ENCODE results near the gene ALOX5AP. TPM values are rescaled to one million over a fixed set of nuclear protein-coding genes. Genes with fewer than 3 reads are reported as not detected.

Gene ALOX5AP
- total and polyA plus RNA-seq, 4 experiments from 2014 or later = 53.7 to 569 (median 215) TPM

- H3K9me3 ChIP-seq (ENCODE audit: control insufficient read depth in 1 of 2, low read length in 2 of 2) = no peaks in the 10 kb centered on the region
- H3K4me1 ChIP-seq (ENCODE audit: insufficient read depth, low read length) = no peaks in the 10 kb centered on the region
- POLR2A ChIA-PET (ENCODE audit: partially characterized antibody) = no interaction called here
- H3K27me3 ChIP-seq (ENCODE audit: insufficient read depth, low read length) = no peaks in the 10 kb centered on the region
- DNase-seq = no peak
- CTCF ChIA-PET (ENCODE audit: partially characterized antibody) = no interaction called here
- intact Hi-C loops (cut with micrococcal nuclease) = no loop called here
- Mint-ChIP-seq H3K36me3 (no peaks in the 10 kb centered on the region), H3K9me3 (no peaks in the 10 kb centered on the region), H3K4me3 (no peak overlapping the region), H3K27me3 (peaks cover 0 to 3% of the 10 kb centered on the region in 2 donors), H3K27ac (no peak overlapping the region), H3K4me1 (peaks cover 0 to 3% (median under 1%) of the 10 kb centered on the region in 4 donors)
- no peaks in the 10 kb centered on the region for H3K36me3 ChIP-seq (ENCODE audit: insufficient read depth, low read length)
- no peak overlapping the region for H3K4me3 ChIP-seq (ENCODE audit: low read length in 2 of 2)
- no peak overlapping the region for H3K27ac ChIP-seq (ENCODE audit: low read depth, low read length)
These were observed 20.0 kb upstream of the ALOX5AP start for GRCh38 chr13:30715372-30715756.

GRCh38 chr13:30715837-30716236, 19.5 kb upstream of the ALOX5AP start:
- no peak overlapping the region for H3K4me3 Mint-ChIP-seq

GRCh38 chr13:30718661-30719524, 16.4 kb upstream of the ALOX5AP start:
- H3K36me3 Mint-ChIP-seq = no peaks in the 10 kb centered on the region
- H3K4me1 Mint-ChIP-seq = peaks cover 0 to 8% (median 4%) of the 10 kb centered on the region in 4 donors
- POLR2A ChIA-PET (ENCODE audit: partially characterized antibody) = interaction anchor here (1.5 kb wide), 1 partner anchor 21 kb away, joined by 5 read pairs; no protein-coding TSS in a partner anchor
- H3K27ac Mint-ChIP-seq = no peak overlapping the region
- H3K27me3 ChIP-seq (ENCODE audit: insufficient read depth, low read length) = no peaks in the 10 kb centered on the region
- no peak overlapping the region for H3K27ac ChIP-seq (ENCODE audit: low read depth, low read length)
- intact Hi-C loops (cut with micrococcal nuclease) = no loop called here
- no peak overlapping the region for H3K4me3 ChIP-seq (ENCODE audit: low read length in 2 of 2)
- no peak for DNase-seq
- no peak overlapping the region for H3K4me3 Mint-ChIP-seq
- no peaks in the 10 kb centered on the region for H3K9me3 ChIP-seq (ENCODE audit: control insufficient read depth in 1 of 2, low read length in 2 of 2)
- no peaks in the 10 kb centered on the region for H3K4me1 ChIP-seq (ENCODE audit: insufficient read depth, low read length)
- no peaks in the 10 kb centered on the region for H3K9me3 Mint-ChIP-seq
- no peaks in the 10 kb centered on the region for H3K36me3 ChIP-seq (ENCODE audit: insufficient read depth, low read length)
- CTCF ChIA-PET (ENCODE audit: partially characterized antibody) = interaction anchor here (1.0 kb wide), 1 partner anchor 14 kb away, joined by 3 read pairs; no protein-coding TSS in a partner anchor
- peaks cover 0 to 3% of the 10 kb centered on the region in 2 donors for H3K27me3 Mint-ChIP-seq

More at GRCh38 chr13:30715837-30716236, 19.5 kb upstream of the ALOX5AP start:
- POLR2A ChIA-PET (ENCODE audit: partially characterized antibody) = no interaction called here
- Histone ChIP-seq H3K4me1 (ENCODE audit: insufficient read depth, low read length) (no peaks in the 10 kb centered on the region), H3K36me3 (ENCODE audit: insufficient read depth, low read length) (no peaks in the 10 kb centered on the region), H3K27ac (ENCODE audit: low read depth, low read length) (no peak overlapping the region), H3K4me3 (ENCODE audit: low read length in 2 of 2) (no peak overlapping the region), H3K9me3 (ENCODE audit: control insufficient read depth in 1 of 2, low read length in 2 of 2) (no peaks in the 10 kb centered on the region), H3K27me3 (ENCODE audit: insufficient read depth, low read length) (no peaks in the 10 kb centered on the region)
- H3K27me3 Mint-ChIP-seq = peaks cover 0 to 3% of the 10 kb centered on the region in 2 donors
- no peaks in the 10 kb centered on the region for H3K36me3 Mint-ChIP-seq
- H3K4me1 Mint-ChIP-seq = peaks cover 0 to 5% (median 2%) of the 10 kb centered on the region in 4 donors
- intact Hi-C loops (cut with micrococcal nuclease) = no loop called here
- no peak overlapping the region for H3K27ac Mint-ChIP-seq
- CTCF ChIA-PET (ENCODE audit: partially characterized antibody) = no interaction called here
- no peak for DNase-seq
- H3K9me3 Mint-ChIP-seq = no peaks in the 10 kb centered on the region

DNA sequence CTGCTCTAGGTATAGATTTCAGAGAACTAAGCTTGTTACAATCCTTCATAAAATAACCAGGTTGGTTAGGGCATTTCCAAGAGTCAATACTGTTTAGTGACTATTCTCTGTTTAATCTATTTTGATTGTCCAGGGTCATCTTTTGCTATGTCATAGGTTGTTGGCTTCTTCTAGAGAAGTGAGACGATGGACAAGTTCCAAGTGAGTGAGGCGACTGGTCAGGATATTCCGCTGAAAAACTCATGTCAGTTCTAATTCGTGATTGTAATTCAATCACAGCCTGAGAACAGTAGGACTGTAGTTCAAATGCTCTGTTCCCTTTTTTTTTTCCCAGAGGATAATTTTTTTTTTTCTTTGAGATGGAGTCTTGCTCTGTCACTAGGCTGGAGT, 15.8 kb upstream of the ALOX5AP start:
- CTCF ChIA-PET (ENCODE audit: partially characterized antibody) = no interaction called here

GRCh38 chr13:30720172-30720869, 15.0 kb upstream of the ALOX5AP start:
- Mint-ChIP-seq H3K36me3 (no peaks in the 10 kb centered on the region), H3K27me3 (peaks cover 0 to 3% of the 10 kb centered on the region in 2 donors), H3K9me3 (no peaks in the 10 kb centered on the region), H3K27ac (no peak overlapping the region), H3K4me3 (no peak overlapping the region), H3K4me1 (peaks cover 0 to 8% (median 4%) of the 10 kb centered on the region in 4 donors)
- POLR2A ChIA-PET (ENCODE audit: partially characterized antibody) = no interaction called here
- intact Hi-C loops (cut with micrococcal nuclease) = no loop called here
- no peak for DNase-seq
- CTCF ChIA-PET (ENCODE audit: partially characterized antibody) = no interaction called here
- Histone ChIP-seq H3K36me3 (ENCODE audit: insufficient read depth, low read length) (no peaks in the 10 kb centered on the region), H3K27ac (ENCODE audit: low read depth, low read length) (no peak overlapping the region), H3K4me3 (ENCODE audit: low read length in 2 of 2) (no peak overlapping the region), H3K27me3 (ENCODE audit: insufficient read depth, low read length) (no peaks in the 10 kb centered on the region), H3K9me3 (ENCODE audit: control insufficient read depth in 1 of 2, low read length in 2 of 2) (no peaks in the 10 kb centered on the region), H3K4me1 (ENCODE audit: insufficient read depth, low read length) (no peaks in the 10 kb centered on the region)

More for the DNA sequence above, 15.8 kb upstream of the ALOX5AP start:
- no peak overlapping the region for H3K4me3 ChIP-seq (ENCODE audit: low read length in 2 of 2)
- no peaks in the 10 kb centered on the region for H3K27me3 ChIP-seq (ENCODE audit: insufficient read depth, low read length)
- POLR2A ChIA-PET (ENCODE audit: partially characterized antibody) = interaction anchor here (1.5 kb wide), 1 partner anchor 20 kb away, joined by 5 read pairs; no protein-coding TSS in a partner anchor
- intact Hi-C loops (cut with micrococcal nuclease) = no loop called here
- Mint-ChIP-seq H3K4me3 (no peak overlapping the region), H3K36me3 (no peaks in the 10 kb centered on the region), H3K27ac (no peak overlapping the region), H3K9me3 (no peaks in the 10 kb centered on the region), H3K4me1 (peaks cover 0 to 8% (median 4%) of the 10 kb centered on the region in 4 donors), H3K27me3 (peaks cover 0 to 3% of the 10 kb centered on the region in 2 donors)
- H3K4me1 ChIP-seq (ENCODE audit: insufficient read depth, low read length) = no peaks in the 10 kb centered on the region
- no peaks in the 10 kb centered on the region for H3K9me3 ChIP-seq (ENCODE audit: control insufficient read depth in 1 of 2, low read length in 2 of 2)
- no peak overlapping the region for H3K27ac ChIP-seq (ENCODE audit: low read depth, low read length)
- H3K36me3 ChIP-seq (ENCODE audit: insufficient read depth, low read length) = no peaks in the 10 kb centered on the region
- DNase-seq = no peak

DNA sequence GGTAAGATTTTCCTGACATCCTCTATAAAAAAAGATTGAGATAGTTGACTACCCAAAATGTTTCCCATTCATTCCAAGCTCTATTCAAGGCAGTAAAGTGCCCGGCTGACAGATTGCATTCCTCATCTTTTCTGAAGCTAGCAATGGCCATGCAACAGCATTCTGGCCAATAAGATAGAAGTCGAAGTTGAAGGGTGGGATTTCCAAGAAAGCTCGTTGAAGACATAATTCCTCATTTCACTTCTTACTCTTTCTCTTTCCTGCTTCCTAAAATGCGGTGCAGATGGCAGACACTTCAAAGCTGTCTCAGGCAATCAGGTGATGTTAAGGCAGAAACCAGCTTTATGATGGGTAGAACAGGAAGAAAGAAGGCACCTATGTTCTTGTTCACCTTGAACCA, 13.4 kb upstream of the ALOX5AP start:
- Mint-ChIP-seq H3K36me3 (no peaks in the 10 kb centered on the region), H3K27ac (peak overlapping the region in 1 of 7 donors; percentile 18), H3K9me3 (no peaks in the 10 kb centered on the region), H3K4me1 (peaks cover 0 to 8% (median 4%) of the 10 kb centered on the region in 4 donors), H3K4me3 (no peak overlapping the region), H3K27me3 (peaks cover 0 to under 1% of the 10 kb centered on the region in 2 donors)
- DNase-seq = no peak
- H3K4me1 ChIP-seq (ENCODE audit: insufficient read depth, low read length) = no peaks in the 10 kb centered on the region
- ChIA-PET POLR2A (ENCODE audit: partially characterized antibody) (no interaction called here), CTCF (ENCODE audit: partially characterized antibody) (no interaction called here)
- no peaks in the 10 kb centered on the region for H3K36me3 ChIP-seq (ENCODE audit: insufficient read depth, low read length)
- no peaks in the 10 kb centered on the region for H3K9me3 ChIP-seq (ENCODE audit: control insufficient read depth in 1 of 2, low read length in 2 of 2)
- H3K27ac ChIP-seq (ENCODE audit: low read depth, low read length) = no peak overlapping the region
- intact Hi-C loops (cut with micrococcal nuclease) = no loop called here
- no peak overlapping the region for H3K4me3 ChIP-seq (ENCODE audit: low read length in 2 of 2)
- H3K27me3 ChIP-seq (ENCODE audit: insufficient read depth, low read length) = no peaks in the 10 kb centered on the region

GRCh38 chr13:30722361-30722760, 13.0 kb upstream of the ALOX5AP start:
- ChIA-PET CTCF (ENCODE audit: partially characterized antibody) (no interaction called here), POLR2A (ENCODE audit: partially characterized antibody) (no interaction called here)
- H3K4me3 Mint-ChIP-seq = no peak overlapping the region
- Histone ChIP-seq H3K36me3 (ENCODE audit: insufficient read depth, low read length) (no peaks in the 10 kb centered on the region), H3K4me3 (ENCODE audit: low read length in 2 of 2) (no peak overlapping the region), H3K9me3 (ENCODE audit: control insufficient read depth in 1 of 2, low read length in 2 of 2) (no peaks in the 10 kb centered on the region), H3K27ac (ENCODE audit: low read depth, low read length) (no peak overlapping the region), H3K27me3 (ENCODE audit: insufficient read depth, low read length) (no peaks in the 10 kb centered on the region), H3K4me1 (ENCODE audit: insufficient read depth, low read length) (no peaks in the 10 kb centered on the region)
- H3K9me3 Mint-ChIP-seq = no peaks in the 10 kb centered on the region
- intact Hi-C loops (cut with micrococcal nuclease) = no loop called here
- H3K36me3 Mint-ChIP-seq = no peaks in the 10 kb centered on the region
- no peak overlapping the region for H3K27ac Mint-ChIP-seq
- DNase-seq = no peak
- no peaks in the 10 kb centered on the region for H3K27me3 Mint-ChIP-seq
- peaks cover 0 to 8% (median 4%) of the 10 kb centered on the region in 4 donors for H3K4me1 Mint-ChIP-seq
